Measurements from ENCODE around the gene MARVELD1.

- TF ChIP-seq CTCF (IDR thresholded peaks at IDR 0.05; ENCODE audit: low read length) (no peak), EZH2 (optimal IDR thresholded peaks at IDR 0.05; ENCODE audit: low read depth, low read length) (no peak)
These were observed 20.5 kb downstream of the MARVELD1 start for GRCh38 chr10:97734021-97734420.
